AG09309 (cell line): ENCODE results near the gene CEP76.

Source experiments
- DNase-seq: peaks from one replicate; pipeline ENCODE4 v3.0.0-alpha.2; 2010; ENCODE audit warnings: low read depth
- H3K4me3 ChIP-seq: 2 replicates; pipeline ENCODE4 v1.5.1; 2011; ENCODE audit warnings: mild to moderate bottlenecking, low read depth, low read length, moderate library complexity; ENCODE audit not compliant: control insufficient read depth
- CTCF ChIP-seq: IDR thresholded peaks from 2 replicates; pipeline ENCODE4 v1.5.1; 2011; ENCODE audit warnings: mild to moderate bottlenecking, low read depth, low read length, inconsistent platforms; ENCODE audit not compliant: insufficient read depth, control insufficient read depth; ENCODE audit errors: missing control alignments

CEP76 gene

GRCh38 chr18:12689256-12689850 lies 13.2 kb downstream of the CEP76 start:
- no peak for TF ChIP-seq CTCF

GRCh38 chr18:12686100-12686499 lies 16.4 kb downstream of the CEP76 start:
- no peak for DNase-seq
- TF ChIP-seq CTCF = no peak
- no peak overlapping the region for H3K4me3 ChIP-seq

More at GRCh38 chr18:12689256-12689850, 13.2 kb downstream of the CEP76 start:
- no peak for DNase-seq
- no peak overlapping the region for H3K4me3 ChIP-seq

- TF ChIP-seq CTCF = no peak
- no peak for DNase-seq
- no peak overlapping the region for H3K4me3 ChIP-seq
Measured at GRCh38 chr18:12679183-12679786, 23.2 kb downstream of the CEP76 start.

GRCh38 chr18:12668041-12668440 lies 34.5 kb downstream of the CEP76 start:
- no peak for TF ChIP-seq CTCF
- no peak for DNase-seq
- H3K4me3 ChIP-seq = no peak overlapping the region

- DNase-seq = no peak
- no peak overlapping the region for H3K4me3 ChIP-seq
- peak; percentile 81 for TF ChIP-seq CTCF
Measured at GRCh38 chr18:12659904-12660605, 42.5 kb downstream of the CEP76 start.

GRCh38 chr18:12658426-12659138 lies 43.9 kb downstream of the CEP76 start:
- no peak for DNase-seq
- H3K4me3 ChIP-seq = peak overlapping the region; percentile 64
- no peak for TF ChIP-seq CTCF
